SK-N-SH (cell line): ENCODE results near the gene HINT2. TPM values are rescaled to one million over a fixed set of nuclear protein-coding genes. Genes with fewer than 3 reads are reported as not detected.

Source experiments
- CTCF ChIA-PET: fragments of 300-600, 350-600 bp; formaldehyde crosslinking; extraction: SDS; loops from one replicate; lab custom pipeline; 2021; lab: Yijun Ruan, JAX
- POLR2A ChIA-PET: fragments of 350-600 bp; sonication (Branson Sonifier 250); formaldehyde crosslinking; extraction: SDS; loops from one replicate; lab custom pipeline; 2020; ENCODE audit warnings: antibody characterized with exemption, inconsistent platforms; lab: Yijun Ruan, JAX
- DNase-seq: peaks from one replicate; pipeline ENCODE4 v3.0.0; 2012
- H2AFZ ChIP-seq: fragments of 200-600 bp; sonication (generic); 2 replicates; pipeline ENCODE4 v1.8.1; 2016; ENCODE audit warnings: antibody characterized with exemption, mild to moderate bottlenecking, low read depth
- H3F3A ChIP-seq: fragments of 200-600 bp; sonication (generic); replicated peaks from 2 replicates; pipeline ENCODE3; 2016; ENCODE audit warnings: antibody characterized with exemption, mild to moderate bottlenecking; ENCODE audit not compliant: insufficient read depth
- H3K27ac ChIP-seq, 2 experiments: fragments of 200-500 bp in 1 of 2; fragments of 200-600 bp in 1 of 2; sonication (Bioruptor generic) in 1 of 2; sonication (generic), shearing (Covaris generic) in 1 of 2; 2 replicates each; pipeline versions ENCODE4 v1.5.1 to v1.6.1; 2014 to 2016; ENCODE audit warnings: low read depth in 2 of 2, inconsistent platforms in 1 of 2, low read length in 1 of 2, mild to moderate bottlenecking in 1 of 2, mixed read lengths in 1 of 2
- H3K27me3 ChIP-seq: fragments of 200-600 bp; sonication (generic), shearing (Covaris generic); 2 replicates; pipeline ENCODE4 v1.6.1; 2016; ENCODE audit warnings: mixed run types; ENCODE audit not compliant: insufficient read depth
- H3K36me3 ChIP-seq, 2 experiments: fragments of 200-500 bp in 1 of 2; fragments of 200-600 bp in 1 of 2; sonication (Bioruptor generic) in 1 of 2; sonication (generic) in 1 of 2; replicated peaks in 1 of 2; 2 replicates each; pipeline versions ENCODE3 to v1.5.1; 2014 to 2016; ENCODE audit warnings: low read length in 1 of 2, mild to moderate bottlenecking in 1 of 2; ENCODE audit not compliant: insufficient read depth in 2 of 2, control insufficient read depth in 1 of 2
- H3K4me1 ChIP-seq, 2 experiments: fragments of 200-500 bp in 1 of 2; fragments of 200-600 bp in 1 of 2; sonication (Bioruptor generic) in 1 of 2; sonication (generic), shearing (Covaris generic) in 1 of 2; 2 replicates each; pipeline versions ENCODE4 v1.5.1 to v1.6.1; 2014 to 2016; ENCODE audit warnings: low read depth in 1 of 2, low read length in 1 of 2, mixed run types in 1 of 2; ENCODE audit not compliant: insufficient read depth in 2 of 2, control insufficient read depth in 1 of 2
- H3K4me2 ChIP-seq: fragments of 200-600 bp; sonication (generic), shearing (Covaris generic); 2 replicates; pipeline ENCODE4 v1.6.1; 2017; ENCODE audit warnings: mixed run types
- H3K4me3 ChIP-seq, 2 experiments: fragments of 200-500 bp in 1 of 2; fragments of 200-600 bp in 1 of 2; sonication (Bioruptor generic) in 1 of 2; sonication (generic), shearing (Covaris generic) in 1 of 2; 2 replicates each; pipeline versions ENCODE4 v1.5.1 to v1.8.1; 2014 to 2016; ENCODE audit warnings: low read depth in 2 of 2, inconsistent platforms in 1 of 2, low read length in 1 of 2, mild to moderate bottlenecking in 1 of 2, mixed read lengths in 1 of 2, moderate library complexity in 1 of 2
- H3K79me2 ChIP-seq: fragments of 200-600 bp; sonication (generic); 2 replicates; pipeline ENCODE4 v1.8.1; 2017; ENCODE audit warnings: mild to moderate bottlenecking; ENCODE audit not compliant: insufficient read depth
- H3K9ac ChIP-seq: fragments of 200-600 bp; sonication (generic); 2 replicates; pipeline ENCODE4 v1.6.1; 2017; ENCODE audit warnings: mixed run types
- H3K9me2 ChIP-seq: fragments of 200-600 bp; sonication (generic); 2 replicates; pipeline ENCODE4 v1.6.1; 2017; ENCODE audit warnings: mixed run types
- H3K9me3 ChIP-seq: fragments of 200-600 bp; sonication (generic); 2 replicates; pipeline ENCODE4 v1.6.1; 2017; ENCODE audit warnings: mixed run types, mild to moderate bottlenecking, moderate library complexity
- H4K20me1 ChIP-seq: fragments of 200-600 bp; sonication (generic); 2 replicates; pipeline ENCODE4 v1.6.1; 2017; ENCODE audit warnings: mild to moderate bottlenecking, mixed run types; ENCODE audit not compliant: insufficient read depth
- CHD2 ChIP-seq: fragments of 150-350 bp; IDR thresholded peaks from 2 replicates; pipeline ENCODE4 v1.6.1; 2018; ENCODE audit warnings: low read length; ENCODE audit not compliant: partially characterized antibody
- FOSL2 ChIP-seq: IDR thresholded peaks from 2 replicates; pipeline ENCODE4 v1.4.0; 2012; ENCODE audit warnings: low read depth, mild to moderate bottlenecking, moderate library complexity, borderline replicate concordance
- FOXJ3 ChIP-seq: sonication (generic); formaldehyde crosslinking; IDR thresholded peaks from 2 replicates; pipeline ENCODE4 v1.5.1; 2020; ENCODE audit warnings: mild to moderate bottlenecking, missing genetic modification reagents
- JUND ChIP-seq: IDR thresholded peaks from 2 replicates; pipeline ENCODE4 v1.4.0; 2012
- POLR2AphosphoS5 ChIP-seq: IDR thresholded peaks from 2 replicates; pipeline ENCODE4 v1.6.1; 2012; ENCODE audit warnings: low read depth, low read length
- RXRA ChIP-seq: IDR thresholded peaks from 2 replicates; pipeline ENCODE4 v1.4.0; 2012; ENCODE audit warnings: low read depth, mild to moderate bottlenecking, borderline replicate concordance
- TCF12 ChIP-seq: IDR thresholded peaks from 2 replicates; pipeline ENCODE4 v1.4.0; 2012
- TEAD4 ChIP-seq: IDR thresholded peaks from 2 replicates; pipeline ENCODE4 v1.4.0; 2012; ENCODE audit warnings: mild to moderate bottlenecking, borderline replicate concordance; ENCODE audit not compliant: insufficient read depth
- WGBS: methylation state at CpG from one replicate; pipeline ENCODE4 v1.1.6; 2017; ENCODE audit warnings: low lambda C conversion rate; 5-methylcytosine and 5-hydroxymethylcytosine counted together
- polyA plus RNA-seq, 3 experiments: library from polyadenylated mRNA; depleted of rRNA; stranded (reverse); fragments of >200 nt; gene quantifications; 2 replicates each; pipeline ENCODE4 v1.2.3, GENCODE V29; 2012
- TF ChIP-seq, protein P1 (sequence below): IDR thresholded peaks from 2 replicates; pipeline ENCODE4 v1.6.1; 2012; ENCODE audit warnings: mild to moderate bottlenecking, low read depth, low read length, moderate library complexity
- TF ChIP-seq, protein P2 (sequence below): fragments of 200-600 bp; sonication (generic); IDR thresholded peaks from 2 replicates; pipeline ENCODE4 v1.6.1; 2017; ENCODE audit warnings: antibody characterized with exemption, mild to moderate bottlenecking, moderate library complexity
- TF ChIP-seq, protein P3 (sequence below): IDR thresholded peaks from 2 replicates; pipeline ENCODE4 v1.4.0; 2012; ENCODE audit warnings: low read depth, borderline replicate concordance

Gene HINT2
- polyA plus RNA-seq, 1 of the 3 experiments (the other 2 are of a cell fraction), result 57.2 TPM

DNA sequence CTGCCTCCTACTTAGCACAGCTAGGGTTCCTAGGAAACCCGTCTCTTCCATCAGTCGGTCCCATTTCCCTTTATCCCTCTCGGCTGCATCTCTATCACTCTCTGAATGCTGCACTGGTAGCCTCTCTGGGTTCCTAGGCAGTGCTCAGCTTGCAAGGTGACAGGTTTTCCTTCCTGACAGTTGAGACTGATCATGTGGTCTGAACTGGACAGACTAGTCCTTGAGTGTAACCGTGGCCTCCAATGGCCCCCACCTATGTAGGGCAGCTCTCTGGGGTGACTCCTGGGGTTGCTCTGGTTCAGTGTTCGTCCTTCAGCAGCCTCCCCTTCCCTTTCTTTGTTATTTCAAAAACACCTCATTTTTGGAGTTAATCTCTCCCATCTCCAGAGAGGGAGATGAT is 18.0 kb upstream of the HINT2 start:
- DNase-seq, result no peak
- no peak for TF ChIP-seq TCF12
- TF ChIP-seq, protein P1, sequence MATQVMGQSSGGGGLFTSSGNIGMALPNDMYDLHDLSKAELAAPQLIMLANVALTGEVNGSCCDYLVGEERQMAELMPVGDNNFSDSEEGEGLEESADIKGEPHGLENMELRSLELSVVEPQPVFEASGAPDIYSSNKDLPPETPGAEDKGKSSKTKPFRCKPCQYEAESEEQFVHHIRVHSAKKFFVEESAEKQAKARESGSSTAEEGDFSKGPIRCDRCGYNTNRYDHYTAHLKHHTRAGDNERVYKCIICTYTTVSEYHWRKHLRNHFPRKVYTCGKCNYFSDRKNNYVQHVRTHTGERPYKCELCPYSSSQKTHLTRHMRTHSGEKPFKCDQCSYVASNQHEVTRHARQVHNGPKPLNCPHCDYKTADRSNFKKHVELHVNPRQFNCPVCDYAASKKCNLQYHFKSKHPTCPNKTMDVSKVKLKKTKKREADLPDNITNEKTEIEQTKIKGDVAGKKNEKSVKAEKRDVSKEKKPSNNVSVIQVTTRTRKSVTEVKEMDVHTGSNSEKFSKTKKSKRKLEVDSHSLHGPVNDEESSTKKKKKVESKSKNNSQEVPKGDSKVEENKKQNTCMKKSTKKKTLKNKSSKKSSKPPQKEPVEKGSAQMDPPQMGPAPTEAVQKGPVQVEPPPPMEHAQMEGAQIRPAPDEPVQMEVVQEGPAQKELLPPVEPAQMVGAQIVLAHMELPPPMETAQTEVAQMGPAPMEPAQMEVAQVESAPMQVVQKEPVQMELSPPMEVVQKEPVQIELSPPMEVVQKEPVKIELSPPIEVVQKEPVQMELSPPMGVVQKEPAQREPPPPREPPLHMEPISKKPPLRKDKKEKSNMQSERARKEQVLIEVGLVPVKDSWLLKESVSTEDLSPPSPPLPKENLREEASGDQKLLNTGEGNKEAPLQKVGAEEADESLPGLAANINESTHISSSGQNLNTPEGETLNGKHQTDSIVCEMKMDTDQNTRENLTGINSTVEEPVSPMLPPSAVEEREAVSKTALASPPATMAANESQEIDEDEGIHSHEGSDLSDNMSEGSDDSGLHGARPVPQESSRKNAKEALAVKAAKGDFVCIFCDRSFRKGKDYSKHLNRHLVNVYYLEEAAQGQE, result no peak
- TF ChIP-seq FOXJ3 (CRISPR knock-in tag), result no peak
- TF ChIP-seq, protein P2, sequence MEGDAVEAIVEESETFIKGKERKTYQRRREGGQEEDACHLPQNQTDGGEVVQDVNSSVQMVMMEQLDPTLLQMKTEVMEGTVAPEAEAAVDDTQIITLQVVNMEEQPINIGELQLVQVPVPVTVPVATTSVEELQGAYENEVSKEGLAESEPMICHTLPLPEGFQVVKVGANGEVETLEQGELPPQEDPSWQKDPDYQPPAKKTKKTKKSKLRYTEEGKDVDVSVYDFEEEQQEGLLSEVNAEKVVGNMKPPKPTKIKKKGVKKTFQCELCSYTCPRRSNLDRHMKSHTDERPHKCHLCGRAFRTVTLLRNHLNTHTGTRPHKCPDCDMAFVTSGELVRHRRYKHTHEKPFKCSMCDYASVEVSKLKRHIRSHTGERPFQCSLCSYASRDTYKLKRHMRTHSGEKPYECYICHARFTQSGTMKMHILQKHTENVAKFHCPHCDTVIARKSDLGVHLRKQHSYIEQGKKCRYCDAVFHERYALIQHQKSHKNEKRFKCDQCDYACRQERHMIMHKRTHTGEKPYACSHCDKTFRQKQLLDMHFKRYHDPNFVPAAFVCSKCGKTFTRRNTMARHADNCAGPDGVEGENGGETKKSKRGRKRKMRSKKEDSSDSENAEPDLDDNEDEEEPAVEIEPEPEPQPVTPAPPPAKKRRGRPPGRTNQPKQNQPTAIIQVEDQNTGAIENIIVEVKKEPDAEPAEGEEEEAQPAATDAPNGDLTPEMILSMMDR, result no peak
- no peak for TF ChIP-seq CHD2
- no peak for TF ChIP-seq TEAD4
- no peak for TF ChIP-seq RXRA
- TF ChIP-seq FOSL2, result no peak
- TF ChIP-seq, all 33 proteins: peak for 0
- no peak overlapping the region for H3K9ac ChIP-seq
- H4K20me1 ChIP-seq, result no peaks in the 10 kb centered on the region
- CTCF ChIA-PET, result interaction anchor here (0.8 to 4.4 kb wide), 4 partner anchors 42 to 97 kb away, joined by 3 to 20 read pairs (median 8); no protein-coding TSS in a partner anchor
- H3K9me2 ChIP-seq, result no peaks in the 10 kb centered on the region
- no peak overlapping the region for H3K4me2 ChIP-seq
- 91% methylated on average over 5 of the region's 5 CpGs for WGBS
- H3K36me3 ChIP-seq, result no peaks in the 10 kb centered on the region
- peaks cover 1% of the 10 kb centered on the region for H3F3A ChIP-seq
- no peaks in the 10 kb centered on the region for H3K79me2 ChIP-seq
- H3K27me3 ChIP-seq, result no peaks in the 10 kb centered on the region
- H3K9me3 ChIP-seq, result no peaks in the 10 kb centered on the region
- no peak overlapping the region for H3K4me3 ChIP-seq
- H3K4me1 ChIP-seq, result peaks cover 5 to 22% of the 10 kb centered on the region in 2 experiments; a peak in 1 of 4 replicates
- POLR2A ChIA-PET, result no interaction called here
- no peak overlapping the region for H2AFZ ChIP-seq
- H3K27ac ChIP-seq, result no peak overlapping the region

DNA sequence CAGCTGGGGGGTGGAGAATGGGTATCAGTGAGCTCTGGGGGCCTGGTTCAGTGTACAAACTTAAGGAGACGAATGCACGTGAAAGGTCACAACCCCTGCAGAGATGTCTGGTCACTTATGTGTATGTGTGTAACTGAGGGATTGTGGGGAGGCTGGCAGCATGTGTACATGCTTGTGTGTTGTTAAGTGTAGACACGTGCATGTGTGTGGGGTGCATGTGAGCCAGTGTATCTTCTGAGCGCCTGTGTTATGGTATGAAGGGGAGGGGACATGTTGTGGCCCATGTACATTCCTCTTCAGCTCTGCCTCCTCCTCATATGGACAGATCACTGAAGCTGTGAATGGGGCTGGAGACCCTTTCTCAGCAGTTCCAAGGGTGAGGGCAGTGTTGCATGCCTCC is 16.2 kb upstream of the HINT2 start:
- Histone ChIP-seq H3K27me3 (no peaks in the 10 kb centered on the region), H3K9me3 (no peaks in the 10 kb centered on the region), H3K4me1 (peaks cover 7 to 25% of the 10 kb centered on the region in 2 experiments; a peak in 1 of 4 replicates), H2AFZ (no peak overlapping the region), H3K4me2 (no peak overlapping the region), H3K79me2 (no peaks in the 10 kb centered on the region), H3K4me3 (no peak overlapping the region), H3K9ac (no peak overlapping the region), H3F3A (peaks cover 4% of the 10 kb centered on the region), H3K9me2 (no peaks in the 10 kb centered on the region), H3K27ac (no peak overlapping the region), H4K20me1 (no peaks in the 10 kb centered on the region), H3K36me3 (no peaks in the 10 kb centered on the region)
- CTCF ChIA-PET, result interaction anchor here (1.0 to 4.4 kb wide), 2 partner anchors 41 to 51 kb away, joined by 4 to 20 read pairs; no protein-coding TSS in a partner anchor
- DNase-seq, result no peak
- POLR2A ChIA-PET, result no interaction called here
- no peak for TF ChIP-seq POLR2AphosphoS5
- no peak for TF ChIP-seq JUND
- TF ChIP-seq, protein P3, sequence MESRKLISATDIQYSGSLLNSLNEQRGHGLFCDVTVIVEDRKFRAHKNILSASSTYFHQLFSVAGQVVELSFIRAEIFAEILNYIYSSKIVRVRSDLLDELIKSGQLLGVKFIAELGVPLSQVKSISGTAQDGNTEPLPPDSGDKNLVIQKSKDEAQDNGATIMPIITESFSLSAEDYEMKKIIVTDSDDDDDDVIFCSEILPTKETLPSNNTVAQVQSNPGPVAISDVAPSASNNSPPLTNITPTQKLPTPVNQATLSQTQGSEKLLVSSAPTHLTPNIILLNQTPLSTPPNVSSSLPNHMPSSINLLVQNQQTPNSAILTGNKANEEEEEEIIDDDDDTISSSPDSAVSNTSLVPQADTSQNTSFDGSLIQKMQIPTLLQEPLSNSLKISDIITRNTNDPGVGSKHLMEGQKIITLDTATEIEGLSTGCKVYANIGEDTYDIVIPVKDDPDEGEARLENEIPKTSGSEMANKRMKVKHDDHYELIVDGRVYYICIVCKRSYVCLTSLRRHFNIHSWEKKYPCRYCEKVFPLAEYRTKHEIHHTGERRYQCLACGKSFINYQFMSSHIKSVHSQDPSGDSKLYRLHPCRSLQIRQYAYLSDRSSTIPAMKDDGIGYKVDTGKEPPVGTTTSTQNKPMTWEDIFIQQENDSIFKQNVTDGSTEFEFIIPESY, result no peak
- no peak for TF ChIP-seq TEAD4
- 87% methylated on average over 4 of the region's 4 CpGs for WGBS
